HepG2 (cell line): ENCODE measurements around the gene TEAD1. TPM values are rescaled to one million over a fixed set of nuclear protein-coding genes. Genes with fewer than 3 reads are reported as not detected.

Experiments used
- ATAC-seq: fragments of 200-7000 bp; cut with Tn5 transposase; 3 replicates; pipeline ENCODE4 v1.9.1; 2020; ENCODE audit warnings: mild to moderate bottlenecking, moderate library complexity
- BruUV-seq: library from RNA; stranded (reverse); fragments of 400-500 nt; replicated peaks from 2 replicates; lab custom pipeline; 2021; lab: Mats Ljungman, UMichigan
- CTCF ChIA-PET: fragments of 300-600 bp; formaldehyde crosslinking; extraction: SDS; loops from one replicate; lab custom pipeline; 2021; ENCODE audit warnings: low total read pairs, inconsistent platforms, low intra/inter-chr PET ratio; lab: Yijun Ruan, JAX
- POLR2A ChIA-PET: fragments of 350-600 bp; sonication (Branson Sonifier 250); formaldehyde crosslinking; loops from one replicate; lab custom pipeline; 2020; ENCODE audit warnings: antibody characterized with exemption, inconsistent platforms; lab: Yijun Ruan, JAX
- DNase-seq: peaks from one replicate; pipeline ENCODE4 v3.0.0-alpha.2; 2015; ENCODE audit warnings: low spot score
- FAIRE-seq: peaks from 3 replicates; lab custom pipeline; 2011; peaks lifted over from hg19 to GRCh38; lab: Jason Lieb, UNC
- H2AFZ ChIP-seq: one replicate; pipeline ENCODE4 v1.6.1; 2011; ENCODE audit warnings: low read length, inconsistent platforms
- H3K27ac ChIP-seq: fragments of 300-600 bp; 3 replicates; pipeline ENCODE4 v1.8.0; 2011; ENCODE audit warnings: mixed run types, mild to moderate bottlenecking, mixed read lengths, low read length, inconsistent platforms; ENCODE audit not compliant: insufficient read depth; ENCODE audit errors: extremely low read length
- H3K27me3 ChIP-seq, 2 experiments: fragments of 200-600 bp in 1 of 2; 2 replicates in 1 of 2; 3 replicates in 1 of 2; pipeline versions ENCODE4 v1.6.0 to v1.8.0; 2011; ENCODE audit warnings: low read length in 2 of 2, mild to moderate bottlenecking in 2 of 2, moderate library complexity in 2 of 2, inconsistent platforms in 1 of 2; ENCODE audit not compliant: insufficient read depth in 2 of 2, control insufficient read depth in 1 of 2
- H3K36me3 ChIP-seq, 2 experiments: fragments of 200-600 bp in 1 of 2; replicated peaks in 1 of 2; 2 replicates in 1 of 2; 3 replicates in 1 of 2; pipeline versions ENCODE4 v1.5.1 to v1.8.0; 2011; ENCODE audit warnings: low read length in 2 of 2, inconsistent platforms in 1 of 2; ENCODE audit not compliant: insufficient read depth in 2 of 2, control insufficient read depth in 1 of 2
- H3K4me1 ChIP-seq: 2 replicates; pipeline ENCODE4 v1.5.1; 2012; ENCODE audit warnings: low read length, inconsistent platforms; ENCODE audit not compliant: insufficient read depth
- H3K4me2 ChIP-seq: 2 replicates; pipeline ENCODE4 v1.6.0; 2011; ENCODE audit warnings: low read depth, low read length, inconsistent platforms
- H3K4me3 ChIP-seq, 3 experiments: fragments of 200-600 bp in 1 of 3; sonication (generic), shearing (Covaris generic) in 1 of 3; replicated peaks in 1 of 3; 2 replicates each; pipeline ENCODE4 v1.5.1; 2011 to 2016; ENCODE audit warnings: low read length in 3 of 3, inconsistent platforms in 2 of 3, low read depth in 2 of 3, mild to moderate bottlenecking in 2 of 3, control low read depth in 1 of 3, mixed read lengths in 1 of 3; ENCODE audit not compliant: insufficient read depth in 1 of 3
- H3K79me2 ChIP-seq: one replicate; pipeline ENCODE4 v1.6.1; 2011; ENCODE audit warnings: low read length, inconsistent platforms; ENCODE audit not compliant: insufficient read depth
- H3K9ac ChIP-seq: 2 replicates; pipeline ENCODE4 v1.6.0; 2011; ENCODE audit warnings: mild to moderate bottlenecking, low read depth, low read length, inconsistent platforms; ENCODE audit not compliant: insufficient read depth
- H3K9me3 ChIP-seq: 2 replicates; pipeline ENCODE4 v1.5.1; 2012; ENCODE audit warnings: mild to moderate bottlenecking, low read length
- H4K20me1 ChIP-seq: 2 replicates; pipeline ENCODE4 v1.6.0; 2011; ENCODE audit warnings: inconsistent platforms, mild to moderate bottlenecking, low read length, moderate library complexity; ENCODE audit not compliant: insufficient read depth
- CENPT ChIP-seq: sonication (generic); formaldehyde crosslinking; IDR thresholded peaks from 2 replicates; pipeline ENCODE4 v1.8.0; 2022; ENCODE audit warnings: low read depth, mild to moderate bottlenecking, moderate library complexity, missing genetic modification reagents
- DMAP1 ChIP-seq: IDR thresholded peaks from 2 replicates; pipeline ENCODE4 v1.6.1; 2016
- IRF2 ChIP-seq: IDR thresholded peaks from 2 replicates; pipeline ENCODE4 v1.6.1; 2018; ENCODE audit warnings: missing genetic modification reagents, missing compliant biosample characterization
- NAIF1 ChIP-seq: sonication (generic); formaldehyde crosslinking; IDR thresholded peaks from 2 replicates; pipeline ENCODE4 v1.5.0; 2020; ENCODE audit warnings: mild to moderate bottlenecking, missing genetic modification reagents, borderline replicate concordance
- NFIC ChIP-seq: IDR thresholded peaks from 2 replicates; pipeline ENCODE4 v1.6.1; 2012; ENCODE audit warnings: mild to moderate bottlenecking, low read length, inconsistent platforms
- NFKB2 ChIP-seq: sonication (generic); formaldehyde crosslinking; IDR thresholded peaks from 2 replicates; pipeline ENCODE4 v1.4.0; 2020; ENCODE audit warnings: missing genetic modification reagents, borderline replicate concordance
- NONO ChIP-seq, 2 experiments: fragments of 450-650 bp in 1 of 2; sonication (generic) in 1 of 2; formaldehyde crosslinking in 1 of 2; IDR thresholded peaks in 1 of 2; conservative IDR thresholded peaks in 1 of 2; 2 replicates each; pipeline versions ENCODE4 v1.6.1 to v1.8.0; 2017 to 2022; ENCODE audit warnings: mild to moderate bottlenecking in 1 of 2, missing genetic modification reagents in 1 of 2, moderate library complexity in 1 of 2
- RELA ChIP-seq: sonication (generic); formaldehyde crosslinking; IDR thresholded peaks from 2 replicates; pipeline ENCODE4 v1.4.0; 2020; ENCODE audit warnings: missing genetic modification reagents
- SAP130 ChIP-seq: IDR thresholded peaks from 2 replicates; pipeline ENCODE4 v1.6.1; 2016; ENCODE audit warnings: low read depth
- SMARCC2 ChIP-seq: fragments of 450-650 bp; IDR thresholded peaks from 2 replicates; pipeline ENCODE4 v1.6.1; 2017; ENCODE audit warnings: antibody characterized with exemption, mild to moderate bottlenecking
- ZBTB8A ChIP-seq: sonication (generic); formaldehyde crosslinking; IDR thresholded peaks from 2 replicates; pipeline ENCODE4 v1.4.0; 2020; ENCODE audit warnings: mild to moderate bottlenecking, low read depth, missing genetic modification reagents, borderline replicate concordance
- ZC3H13 ChIP-seq: sonication (generic); formaldehyde crosslinking; IDR thresholded peaks from 2 replicates; pipeline ENCODE4 v1.8.1; 2023; ENCODE audit warnings: mild to moderate bottlenecking, missing genetic modification reagents, moderate library complexity
- ZHX1 ChIP-seq: sonication (generic); formaldehyde crosslinking; IDR thresholded peaks from 2 replicates; pipeline ENCODE4 v1.8.1; 2022; ENCODE audit warnings: low read depth, mild to moderate bottlenecking, missing genetic modification reagents
- ZNF552 ChIP-seq: sonication (generic); formaldehyde crosslinking; IDR thresholded peaks from 2 replicates; pipeline ENCODE4 v1.9.0; 2022; ENCODE audit warnings: missing genetic modification reagents, mild to moderate bottlenecking, borderline replicate concordance
- ZNF746 ChIP-seq: sonication (generic); formaldehyde crosslinking; IDR thresholded peaks from 2 replicates; pipeline ENCODE4 v1.8.0; 2022; ENCODE audit warnings: mild to moderate bottlenecking, missing genetic modification reagents
- WGBS: methylation state at CpG from one replicate; pipeline ENCODE4 v1.1.6; 2017; ENCODE audit warnings: low lambda C conversion rate; 5-methylcytosine and 5-hydroxymethylcytosine counted together
- in situ Hi-C: cut with HindIII; loops from 2 replicates; pipeline ENCODE4 v1.10.0; 2017; ENCODE audit warnings: low pct_unique_long_range_greater_than_20kb; ENCODE audit not compliant: extremely low pct_ligation_motif_present
- intact Hi-C: fragments of 100-400 bp; cut with micrococcal nuclease; formaldehyde crosslinking; loops from one replicate; pipeline ENCODE4 v1.10.0; 2022; ENCODE audit not compliant: unreplicated experiment
- polyA plus RNA-seq, 8 experiments: library from polyadenylated mRNA; depleted of rRNA in 3 of 8; stranded (reverse) in 7 of 8; unstranded in 1 of 8; fragments of >200 nt; fragmentation: Illumina TruSeq in 4 of 8; extraction: Trizol in 4 of 8; gene quantifications; 2 replicates each; pipeline versions ENCODE4 v1.2.1 to v1.2.3, GENCODE V29; 2011 to 2016; ENCODE audit warnings: low read depth in 4 of 8, missing spikeins in 1 of 8, mixed read lengths in 1 of 8; ENCODE audit not compliant: insufficient read depth in 1 of 8
- total RNA-seq, 5 experiments: library from RNA; depleted of rRNA; stranded (reverse); fragments of >200 nt; fragmentation: Illumina TruSeq; extraction: Trizol; gene quantifications; 2 replicates each; pipeline ENCODE4 v1.2.3, GENCODE V29; 2016; ENCODE audit warnings: low read depth in 1 of 5

The TEAD1 gene
- total and polyA plus RNA-seq, 2 of the 13 experiments (the other 11 are each of a cell fraction or from before 2014, with no cell fraction given), result 20.1 to 30.5 TPM

DNA sequence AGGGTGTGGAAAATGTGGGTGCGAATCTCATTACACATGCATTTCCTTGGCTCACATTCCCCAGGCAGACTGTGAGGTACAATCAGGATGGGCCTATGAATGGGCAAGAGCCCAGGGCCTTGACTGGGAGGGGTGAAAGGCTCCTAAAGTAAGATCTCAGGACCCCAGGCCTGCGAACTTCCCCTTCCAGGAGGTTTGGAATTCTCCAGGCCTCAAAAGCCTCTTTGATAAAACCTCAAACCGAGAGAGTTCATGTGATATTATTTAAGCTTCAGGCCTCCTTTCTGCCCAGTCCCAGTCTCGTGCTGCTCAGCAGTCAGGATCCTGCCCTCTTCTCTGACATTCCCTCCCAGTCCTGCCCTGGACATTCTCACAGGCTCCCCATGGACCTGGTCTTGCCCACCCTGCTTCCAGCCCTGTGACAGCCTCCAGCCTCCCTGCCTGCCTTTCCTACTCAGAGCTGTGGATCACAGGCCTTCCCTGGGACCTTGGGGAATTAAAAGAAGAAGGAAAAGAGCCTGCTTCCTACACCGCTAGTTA is 37.3 kb upstream of the TEAD1 start:
- TF ChIP-seq IRF2 (CRISPR knock-in tag) (no peak), SMARCC2 (no peak), NFKB2 (CRISPR knock-in tag) (no peak), NFIC (no peak), NAIF1 (CRISPR knock-in tag) (no peak), CENPT (CRISPR knock-in tag) (no peak), ZNF552 (CRISPR knock-in tag) (no peak), ZNF746 (CRISPR knock-in tag) (no peak), ZC3H13 (CRISPR knock-in tag) (no peak), SAP130 (no peak), RELA (CRISPR knock-in tag) (no peak), DMAP1 (CRISPR knock-in tag) (no peak), NONO (IDR thresholded peaks at IDR 0.05) (no peak), NONO (CRISPR knock-in tag; conservative IDR thresholded peaks at IDR 0.05) (no peak), ZHX1 (CRISPR knock-in tag) (no peak), ZBTB8A (CRISPR knock-in tag) (no peak)
- Histone ChIP-seq H3K9ac (no peak overlapping the region), H3K4me2 (no peak overlapping the region), H3K4me1 (peaks cover 9% of the 10 kb centered on the region), H3K4me3 (no peak overlapping the region), H3K27me3 (no peaks in the 10 kb centered on the region), H3K9me3 (no peaks in the 10 kb centered on the region), H2AFZ (no peak overlapping the region), H3K36me3 (no peaks in the 10 kb centered on the region), H3K27ac (no peak overlapping the region), H3K79me2 (no peaks in the 10 kb centered on the region), H4K20me1 (no peaks in the 10 kb centered on the region)
- no TSS peak for BruUV-seq
- ChIA-PET CTCF (no interaction called here), POLR2A (no interaction called here)
- intact Hi-C loops (no loop called here), in situ Hi-C loops (no loop called here)
- FAIRE-seq, result no peak
- ATAC-seq, result no peak
- WGBS, result 54% methylated on average over 5 of the region's 5 CpGs
- no peak for DNase-seq
